HUDEP-2 (cell line): ENCODE results near the gene CCDC187.

ENCODE experiments used
- DNase-seq, 76 experiments: peaks; one replicate each; lab custom pipeline; 2025; ENCODE audit not compliant: unreplicated experiment in 76 of 76; lab: John Stamatoyannopoulos, UW

Gene CCDC187

DNA sequence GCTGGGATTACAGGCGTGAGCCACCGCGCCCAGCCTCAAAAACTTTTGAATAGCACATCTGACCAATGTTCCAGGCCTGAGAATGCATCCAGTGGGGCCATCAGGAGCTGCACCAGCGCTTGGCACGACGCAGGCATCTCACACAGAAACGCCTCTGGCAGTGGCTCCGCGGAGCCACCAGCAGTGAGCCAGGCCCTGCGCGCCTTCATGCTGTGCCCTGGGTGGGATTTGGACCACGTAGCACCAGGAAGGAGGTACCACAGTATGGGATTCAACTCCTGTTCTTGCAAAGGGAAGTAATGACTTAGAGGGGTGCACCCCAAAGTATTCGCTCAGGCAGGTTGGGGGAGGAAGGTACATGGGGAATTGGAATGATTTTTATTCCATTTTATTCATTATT lies 3.0 kb downstream of the CCDC187 start:
- DNase-seq, result no peak

DNA sequence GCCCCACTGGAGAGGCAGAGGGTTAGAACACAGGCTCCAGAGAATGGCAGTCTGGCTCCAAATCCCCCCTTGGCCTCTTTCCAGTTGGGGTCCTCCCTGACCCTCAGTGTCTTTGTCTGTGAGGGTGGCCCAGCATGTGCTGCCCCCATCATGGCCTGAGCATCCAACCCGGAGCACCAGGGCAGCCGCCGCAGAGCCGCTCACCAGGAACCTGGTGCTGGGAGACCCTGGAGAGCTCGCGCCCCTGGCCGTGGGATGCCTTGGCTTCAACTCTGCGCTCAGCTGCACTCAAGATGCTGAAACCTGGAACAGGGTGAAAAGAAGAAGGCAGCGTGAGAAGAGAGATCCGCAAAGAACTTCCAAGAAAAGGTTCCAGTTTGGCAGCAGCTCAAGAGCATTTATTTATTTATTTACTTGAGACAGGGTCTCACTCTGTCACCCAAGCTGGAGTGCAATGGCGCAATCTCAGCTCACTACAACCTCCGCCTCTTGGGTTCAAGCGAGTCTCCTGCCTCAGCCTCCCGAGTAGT lies 3.8 kb downstream of the CCDC187 start:
- no peak for DNase-seq

DNA sequence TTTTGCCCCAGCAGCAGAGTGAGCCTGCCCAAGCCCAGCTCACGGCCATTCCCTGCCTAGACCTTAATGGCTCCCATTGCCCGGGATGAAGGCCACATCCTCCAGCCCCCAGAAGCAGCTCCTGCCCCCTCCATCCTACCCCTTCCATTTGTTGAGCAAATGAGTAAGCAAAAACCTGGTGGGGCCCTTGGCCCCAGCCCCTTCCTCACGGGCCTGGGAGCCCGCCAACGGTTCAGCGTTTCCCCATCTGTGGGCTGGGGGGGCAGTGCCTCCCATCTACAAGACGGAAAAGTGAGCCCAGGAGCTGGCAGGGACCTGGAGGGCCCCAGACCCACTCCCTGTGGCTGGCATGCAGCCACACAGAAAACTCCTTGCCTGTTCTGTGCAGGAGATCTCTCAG lies 4.4 kb downstream of the CCDC187 start:
- DNase-seq, result no peak

DNA sequence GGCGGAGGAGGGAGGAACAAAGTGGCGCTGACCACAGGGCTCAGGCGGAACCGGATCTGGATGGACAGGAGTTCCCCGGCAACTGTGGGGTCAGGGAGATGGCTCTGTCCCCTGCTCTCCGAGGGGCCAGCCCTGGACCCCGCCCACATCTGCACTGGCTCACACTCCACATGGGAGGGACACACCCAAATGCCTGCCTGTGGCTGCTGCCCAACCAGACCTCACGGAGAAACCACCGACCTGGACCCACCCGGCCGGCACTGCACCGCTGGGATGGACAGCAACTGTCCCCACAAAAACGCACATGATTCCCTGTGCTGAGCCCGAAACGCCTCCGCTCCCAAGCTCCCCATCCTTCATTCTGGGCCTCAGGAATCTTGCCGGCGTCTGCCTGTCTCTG lies 4.8 kb downstream of the CCDC187 start:
- no peak for DNase-seq

DNA sequence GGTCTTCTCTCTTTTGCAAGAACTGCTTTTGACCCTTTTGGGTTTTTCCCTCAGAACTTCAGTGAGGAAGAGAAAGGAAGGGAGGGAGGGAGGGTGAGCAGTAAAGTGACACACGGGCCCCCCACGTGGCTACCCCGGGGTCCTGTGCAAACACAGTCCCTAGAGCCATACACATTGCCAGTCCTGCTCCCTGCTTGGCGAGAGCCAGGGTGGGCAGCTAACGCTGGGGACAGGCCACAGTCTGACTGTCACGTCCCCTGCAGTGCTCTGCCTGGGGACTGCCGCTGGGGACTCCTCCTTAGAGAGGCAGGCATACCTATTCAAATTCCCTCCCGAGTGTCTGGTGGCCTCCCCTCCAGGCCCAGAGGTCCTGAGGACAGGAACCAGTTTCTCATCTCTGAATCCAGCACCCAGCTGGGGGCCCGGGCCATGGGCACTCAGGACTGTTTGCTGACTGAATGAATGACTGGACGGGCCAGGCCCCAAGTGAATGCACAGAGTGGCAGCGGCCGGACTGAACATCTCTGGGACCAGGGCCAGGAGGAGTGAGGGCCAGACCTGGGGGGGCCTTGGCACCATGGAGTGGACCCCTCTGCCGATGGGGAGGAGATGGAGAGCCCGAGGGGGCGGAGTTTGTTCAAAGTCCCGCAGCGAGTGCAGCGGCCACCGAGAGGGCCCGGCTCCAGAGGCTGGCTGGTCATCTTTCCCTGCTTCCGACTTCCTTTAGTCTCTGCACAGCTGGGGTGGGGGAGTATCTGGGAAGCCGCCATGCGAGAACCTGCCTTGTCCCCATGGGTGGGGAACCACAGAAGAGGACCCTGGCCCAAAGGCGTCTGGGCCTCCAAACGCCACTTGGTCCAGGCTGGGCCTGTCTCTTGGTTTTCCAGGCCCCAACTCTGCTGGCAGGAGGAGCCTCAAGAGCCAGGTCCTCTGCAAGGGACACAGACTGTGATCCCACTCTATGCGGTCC lies 5.8 kb downstream of the CCDC187 start:
- DNase-seq, result no peak

DNA sequence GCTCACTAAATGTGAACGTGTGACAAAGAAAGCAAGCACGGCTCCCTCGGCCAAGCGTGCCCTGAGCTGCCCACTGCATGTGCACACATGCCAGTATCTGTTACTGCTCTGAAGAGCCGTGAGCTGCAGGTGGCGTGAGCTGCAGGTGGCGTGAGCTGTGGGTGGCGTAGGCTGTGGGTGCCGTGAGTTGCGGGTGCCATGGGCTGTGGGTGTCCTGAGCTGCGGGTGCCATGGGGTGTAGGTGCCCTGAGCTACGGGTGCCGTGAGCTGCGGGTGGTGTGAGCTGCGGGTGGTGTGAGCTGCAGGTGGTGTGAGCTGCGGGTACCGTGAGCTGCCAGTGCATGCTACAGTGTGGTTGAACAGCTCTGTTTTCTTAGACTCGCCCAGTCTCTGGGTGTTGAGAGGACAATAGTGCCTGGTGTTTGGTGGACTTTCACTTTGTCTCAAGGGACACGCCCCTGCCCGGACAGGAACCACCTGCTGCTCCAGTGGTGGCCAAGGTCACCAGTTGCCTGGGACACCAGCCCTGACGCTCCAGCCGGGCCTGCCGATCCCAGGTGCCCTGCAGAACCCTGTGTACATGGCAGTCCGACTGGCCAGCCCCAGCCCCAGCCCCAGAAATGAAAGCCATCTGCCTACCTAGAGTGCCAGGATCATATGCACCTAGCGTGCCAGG lies 6.7 kb downstream of the CCDC187 start:
- DNase-seq, result no peak

DNA sequence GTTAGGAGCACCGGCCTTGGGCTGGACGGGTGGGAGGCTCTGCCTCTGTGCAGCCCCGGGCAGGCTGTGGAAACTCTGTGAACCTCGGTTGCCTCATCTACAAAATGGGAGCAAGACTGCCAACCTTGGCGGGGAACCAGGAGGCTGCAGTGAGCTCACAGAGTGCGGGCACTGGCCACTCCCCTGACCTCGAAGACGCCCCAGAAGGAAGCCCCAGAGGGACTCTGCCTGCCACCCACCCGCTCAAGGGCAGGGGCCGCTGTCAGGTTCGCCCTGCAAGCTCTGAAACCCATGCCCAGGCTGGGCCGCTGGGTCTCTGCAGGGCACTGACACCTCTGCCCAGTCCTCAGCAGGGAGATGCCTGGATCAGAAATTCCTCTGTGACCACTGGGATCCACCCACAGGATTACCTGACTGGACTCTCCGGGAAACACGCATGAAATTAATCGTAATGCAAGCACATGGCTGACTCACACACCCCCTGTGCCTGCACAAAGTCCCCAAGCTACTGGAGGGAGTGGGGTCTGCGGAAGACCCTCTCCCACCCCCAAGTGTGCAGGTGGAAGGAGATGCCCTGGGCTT lies 7.4 kb downstream of the CCDC187 start:
- DNase-seq, result no peak

DNA sequence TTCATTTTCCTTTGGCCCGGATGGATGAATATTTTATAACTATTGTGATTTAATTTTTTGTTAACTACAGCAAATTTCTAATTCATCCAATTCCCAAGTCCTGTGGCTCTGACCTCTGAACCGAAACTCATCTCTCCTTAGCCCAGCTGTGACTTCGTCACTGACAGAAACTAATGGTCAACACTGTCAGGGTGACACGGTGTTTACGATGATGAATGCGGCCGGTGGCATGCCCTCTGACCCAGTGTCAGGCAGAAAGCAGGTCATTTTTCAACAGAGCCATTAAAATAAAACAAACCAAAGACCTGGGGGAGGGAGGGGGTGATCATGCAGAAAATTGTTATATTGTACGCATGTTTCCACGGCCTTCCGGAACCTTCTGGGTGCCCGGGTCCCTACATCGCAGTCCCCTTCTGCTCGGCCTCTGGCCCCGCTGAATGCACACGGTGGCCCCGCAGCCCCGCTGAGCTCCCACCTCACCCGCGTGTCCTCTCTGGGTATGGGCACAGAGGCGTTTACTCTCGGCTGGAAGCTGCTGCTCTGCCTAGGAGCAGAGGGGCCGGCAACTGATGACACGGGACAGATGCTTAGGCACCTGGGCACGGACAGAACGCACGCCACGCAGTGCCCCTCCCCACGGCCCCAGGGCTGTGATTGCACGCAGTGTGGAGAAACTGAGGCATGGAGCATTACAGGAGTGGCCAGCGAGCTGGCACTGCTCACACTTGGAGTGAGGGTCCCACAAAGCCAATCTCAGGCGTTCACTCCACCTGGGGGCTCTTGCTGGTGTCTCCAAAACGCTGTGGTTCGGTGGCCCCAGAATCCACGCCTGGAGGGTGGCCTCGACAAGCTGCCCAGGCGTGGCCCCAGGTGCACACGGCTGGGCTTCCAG lies 8.1 kb downstream of the CCDC187 start:
- no peak for DNase-seq

DNA sequence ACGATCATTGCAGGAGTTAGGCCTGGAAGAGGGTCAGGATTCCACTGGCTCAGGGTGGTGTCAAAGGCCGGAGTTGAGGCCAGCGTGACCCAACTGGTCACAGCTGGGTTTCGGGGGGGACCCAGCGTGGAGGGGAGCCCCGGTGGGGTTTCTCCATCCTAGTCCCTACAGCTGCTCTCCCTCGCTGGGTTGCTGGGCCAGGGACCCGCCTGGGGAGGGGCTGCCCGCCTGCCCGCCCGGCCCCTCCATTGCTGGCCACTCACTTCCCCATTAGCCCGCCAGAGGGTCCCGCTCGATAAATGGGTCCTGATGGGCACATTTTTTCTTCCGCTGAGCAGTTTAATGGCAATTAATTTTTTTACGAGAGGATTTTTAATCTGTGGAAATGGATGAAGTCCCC lies 8.8 kb downstream of the CCDC187 start:
- no peak for DNase-seq

DNA sequence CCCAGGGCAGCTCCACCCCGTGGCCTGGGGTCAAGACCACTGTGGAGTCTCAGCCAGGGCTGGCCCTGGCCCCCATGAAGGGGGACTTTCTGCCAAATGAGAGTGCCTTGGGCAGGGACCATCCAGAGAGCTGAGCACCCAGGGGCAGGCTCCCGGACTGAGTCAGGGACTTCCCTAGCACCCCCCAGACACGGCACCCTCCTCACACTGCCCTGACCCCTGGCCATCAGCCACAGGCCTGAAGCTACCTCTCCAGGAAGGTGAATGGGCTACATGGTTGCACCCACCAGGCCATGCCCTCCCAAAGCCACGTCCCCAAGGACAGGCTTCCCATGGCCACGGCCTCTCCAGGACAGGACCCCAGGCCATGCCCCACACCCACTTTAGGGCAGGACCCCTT lies 9.5 kb downstream of the CCDC187 start:
- DNase-seq, result no peak

DNA sequence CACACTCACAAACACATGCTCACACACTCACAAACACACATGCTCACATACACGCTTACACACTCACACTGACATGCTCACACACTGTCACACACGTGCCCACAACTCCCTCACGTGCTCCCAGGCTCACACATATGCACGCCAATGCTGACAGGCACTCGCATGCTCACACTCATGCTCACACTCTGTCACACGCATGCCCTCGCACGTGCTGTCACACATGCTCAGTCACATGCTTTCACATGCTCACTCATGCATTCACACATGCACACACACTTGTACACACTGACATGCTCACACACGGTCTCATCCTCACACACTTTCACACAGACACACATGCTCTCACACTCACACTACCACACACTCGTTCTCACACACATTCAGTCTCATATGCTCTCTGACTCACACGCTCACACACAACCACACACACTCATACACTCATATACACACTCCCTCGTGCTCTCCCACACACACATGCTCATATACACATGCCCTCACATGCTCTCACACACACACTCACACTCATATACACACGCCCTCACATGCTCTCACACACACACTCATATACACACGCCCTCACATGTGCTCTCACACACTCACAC lies 10.3 kb downstream of the CCDC187 start:
- no peak for DNase-seq

DNA sequence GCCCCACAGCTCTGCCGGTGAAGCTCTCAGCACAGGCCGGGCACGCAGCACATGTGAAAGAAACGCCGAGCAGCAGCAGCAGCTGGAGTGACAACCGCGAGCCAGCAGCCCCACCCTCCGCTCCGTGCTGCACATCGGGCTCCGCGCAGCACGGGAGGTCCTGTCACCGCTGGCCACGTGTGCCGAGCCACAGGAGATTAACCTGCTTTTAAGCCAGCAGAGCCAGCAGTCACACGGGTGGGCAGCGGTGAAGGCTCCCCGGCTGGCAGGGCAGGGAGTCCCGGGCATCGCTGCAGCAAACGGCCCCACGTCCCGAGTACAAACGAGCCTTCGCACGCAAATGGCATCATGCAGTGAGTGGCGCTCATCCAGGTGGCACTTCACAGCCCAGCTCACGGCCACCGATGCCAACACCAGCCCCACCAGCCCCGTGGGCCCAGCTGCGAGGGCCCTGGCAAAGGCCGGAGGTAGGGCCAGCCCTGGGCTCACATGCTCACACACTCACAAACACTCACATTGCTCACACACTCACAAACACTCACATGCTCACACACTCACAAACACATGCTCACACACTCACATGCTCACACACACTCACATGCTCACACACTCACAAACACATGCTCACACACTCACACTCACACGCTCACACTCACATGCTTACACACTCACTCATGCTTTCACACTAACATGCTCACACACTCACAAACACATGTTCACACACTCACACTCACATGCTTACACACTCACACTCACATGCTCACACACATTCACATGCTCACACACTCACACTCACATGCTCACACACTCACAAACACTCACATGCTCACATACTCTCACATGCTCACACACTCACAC lies 11.1 kb downstream of the CCDC187 start:
- no peak for DNase-seq

DNA sequence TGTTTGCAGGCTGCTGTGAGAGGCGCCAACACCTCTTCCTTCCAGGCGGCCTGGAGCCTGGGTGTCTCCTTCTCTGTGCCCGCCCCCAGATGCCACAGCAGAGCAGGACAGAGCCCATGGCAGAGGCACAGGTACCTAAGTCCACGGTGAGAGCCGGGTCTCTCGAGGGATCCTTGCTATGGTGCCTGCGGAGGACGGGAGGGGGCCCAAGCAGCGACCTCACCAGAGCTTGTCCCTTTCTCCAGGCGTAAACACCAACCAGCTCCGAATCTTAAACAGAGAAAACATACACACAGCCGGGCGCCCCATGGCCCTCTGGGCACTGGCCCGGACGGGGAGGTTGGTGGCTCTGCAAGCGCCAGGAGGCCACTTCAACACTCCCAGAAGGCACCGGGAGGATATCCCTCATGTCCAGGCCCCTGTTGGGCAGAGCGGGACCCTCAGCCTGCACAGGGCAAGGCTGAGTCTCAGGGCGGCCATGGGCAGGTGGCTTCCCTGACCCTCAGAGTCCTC lies 11.8 kb downstream of the CCDC187 start:
- DNase-seq, result no peak

DNA sequence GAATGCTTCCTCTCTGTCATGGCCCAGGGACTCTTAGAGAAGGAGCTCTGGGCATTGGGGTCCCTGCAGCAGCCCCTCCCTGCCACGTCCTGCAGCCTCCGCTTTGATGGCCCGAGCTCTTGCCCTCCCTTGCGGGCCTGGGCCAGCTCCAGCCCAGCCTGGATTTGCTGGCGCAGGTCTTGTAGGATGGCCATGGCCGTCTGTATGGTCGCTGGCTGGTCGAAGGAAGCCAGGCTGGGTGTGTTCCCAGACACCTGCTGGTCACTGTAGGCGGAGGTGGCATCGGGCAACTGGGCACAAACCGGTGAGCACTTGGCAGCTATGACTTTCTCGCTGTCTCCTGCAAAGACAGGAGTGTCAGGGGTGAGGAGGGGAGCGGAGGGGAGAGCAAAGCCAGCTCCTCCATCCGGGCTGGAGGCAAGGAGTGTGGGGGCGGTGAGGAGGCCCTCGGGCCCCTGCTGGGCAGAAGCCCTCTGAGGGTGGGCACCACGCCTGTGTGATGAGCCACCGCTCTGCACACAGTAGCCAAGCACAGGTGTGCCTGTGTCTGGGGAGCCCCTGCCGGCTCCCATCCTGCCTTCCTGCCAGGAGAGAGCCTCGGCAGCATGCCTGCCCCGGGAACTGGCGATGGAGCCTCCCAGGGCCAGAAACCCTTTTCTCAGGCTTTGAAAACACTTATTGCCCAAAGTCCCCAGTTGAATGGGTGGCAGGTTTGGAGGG lies 12.4 kb downstream of the CCDC187 start:
- no peak for DNase-seq

DNA sequence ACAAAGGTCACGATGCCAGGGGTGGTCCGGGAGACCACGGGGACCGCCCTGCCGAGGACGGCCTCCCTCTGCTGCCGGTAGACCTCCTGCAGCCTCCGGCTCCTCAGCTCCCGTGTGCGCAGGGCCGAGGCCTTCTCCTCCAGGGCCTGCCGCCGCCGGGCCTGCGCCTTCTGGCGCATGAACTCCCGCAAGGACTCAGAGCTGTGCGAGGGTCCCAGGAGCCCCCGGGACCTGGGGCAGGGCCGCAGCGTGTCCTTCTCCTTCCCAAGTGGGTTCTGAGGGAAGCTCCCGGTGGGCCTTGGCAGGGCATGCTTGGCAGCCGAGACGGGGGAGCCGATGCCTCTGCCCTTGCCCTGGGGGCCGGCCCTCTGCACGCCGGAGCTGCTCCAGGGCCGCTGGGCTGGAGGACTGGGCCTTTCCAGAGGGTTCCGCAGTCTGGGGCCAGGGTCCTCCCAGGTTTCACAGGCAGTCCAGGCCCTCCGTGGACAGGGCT lies 13.3 kb downstream of the CCDC187 start:
- DNase-seq, result no peak

DNA sequence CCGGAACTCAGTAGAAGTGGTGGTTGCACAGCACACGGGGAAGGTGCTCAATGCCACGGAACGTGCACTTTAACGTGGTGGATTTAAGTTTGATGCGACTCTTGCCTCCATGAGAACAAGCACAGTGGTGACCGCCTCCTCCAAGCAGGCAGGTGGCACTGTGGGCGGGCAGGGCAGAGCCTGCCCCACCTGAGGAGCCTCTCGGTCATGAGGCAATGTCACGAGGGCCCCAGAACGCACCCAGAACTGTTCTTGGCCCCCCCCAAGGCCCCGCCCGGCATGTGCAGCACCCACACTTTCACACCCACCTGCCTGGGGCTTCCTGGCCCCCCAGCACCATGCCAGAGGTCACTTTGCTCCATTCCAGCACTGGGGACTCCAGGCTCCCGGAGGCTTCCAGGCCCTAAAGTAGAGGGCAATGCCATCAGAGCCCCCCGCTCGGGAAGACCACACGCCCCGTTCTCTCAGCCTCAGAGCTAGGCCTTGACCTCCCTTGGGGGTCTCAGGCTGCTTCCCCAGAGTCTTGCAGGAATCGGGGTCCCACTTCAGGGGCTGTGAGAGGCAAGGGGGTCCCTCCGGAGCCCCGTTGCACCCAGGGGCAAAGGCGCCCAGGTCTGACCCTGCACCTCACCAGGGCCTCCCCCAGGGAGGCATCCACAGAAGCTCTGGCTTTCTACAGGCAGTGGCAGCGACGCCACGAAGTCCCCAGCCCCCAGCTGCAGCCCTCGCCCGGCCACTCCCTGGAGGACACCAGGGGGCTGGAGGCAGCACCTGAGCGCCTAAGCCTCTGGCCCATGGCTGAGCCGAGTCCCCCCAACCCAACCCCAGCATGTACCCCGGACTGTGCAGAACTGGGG lies 14.0 kb downstream of the CCDC187 start:
- peak in 6 of 76 experiments; percentile 8 to 26 (median 12) for DNase-seq
